BE2C (cell line): ENCODE measurements around the gene SMURF1.

Experiments used
- DNase-seq: peaks from one replicate; pipeline ENCODE4 v3.0.0-alpha.2; 2020
- H3K27me3 ChIP-seq: fragments of 250-450 bp; sonication (Bioruptor Pico); 2 replicates; pipeline ENCODE4 v1.5.1; 2020; ENCODE audit warnings: mild to moderate bottlenecking
- H3K36me3 ChIP-seq: fragments of 250-450 bp; sonication (Bioruptor Pico); 2 replicates; pipeline ENCODE4 v1.5.1; 2020; ENCODE audit warnings: mild to moderate bottlenecking
- H3K4me1 ChIP-seq: fragments of 250-450 bp; sonication (Bioruptor Pico); 2 replicates; pipeline ENCODE4 v1.5.1; 2020
- H3K4me3 ChIP-seq: 2 replicates; pipeline ENCODE4 v1.5.1; 2011; ENCODE audit warnings: low read depth, low read length
- H3K9me3 ChIP-seq: fragments of 250-450 bp; sonication (Bioruptor Pico); 2 replicates; pipeline ENCODE4 v1.5.1; 2020
- CTCF ChIP-seq: IDR thresholded peaks from 2 replicates; pipeline ENCODE4 v1.5.1; 2012; ENCODE audit warnings: mild to moderate bottlenecking, low read depth, low read length

SMURF1 gene

GRCh38 chr7:99013266-99014112, 130.4 kb downstream of the SMURF1 start:
- Histone ChIP-seq H3K4me3 (no peak overlapping the region), H3K4me1 (no peaks in the 10 kb centered on the region), H3K36me3 (peaks cover 67% of the 10 kb centered on the region), H3K27me3 (no peaks in the 10 kb centered on the region), H3K9me3 (no peaks in the 10 kb centered on the region)
- no peak for DNase-seq
- no peak for TF ChIP-seq CTCF

DNA sequence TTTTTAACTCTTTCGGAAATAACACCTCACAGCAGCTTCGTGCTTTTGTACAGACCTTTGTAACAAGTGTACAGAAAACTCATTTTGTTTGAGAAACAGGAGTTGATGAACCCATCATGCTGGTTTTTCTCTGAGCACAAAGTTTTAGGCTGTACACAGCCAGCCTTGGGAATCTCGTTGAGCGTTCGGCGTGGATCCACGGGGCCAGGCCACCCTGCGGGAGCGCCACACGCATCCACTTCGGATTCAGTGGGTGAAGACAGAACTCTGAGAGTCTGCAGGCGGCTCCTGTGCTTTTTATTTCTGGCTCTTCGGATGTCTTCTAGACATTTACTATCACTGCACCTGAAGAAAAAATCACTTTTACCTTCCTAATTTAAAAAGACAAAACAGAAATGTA, 131.2 kb downstream of the SMURF1 start:
- H3K4me1 ChIP-seq: no peaks in the 10 kb centered on the region
- H3K27me3 ChIP-seq: no peaks in the 10 kb centered on the region
- no peaks in the 10 kb centered on the region for H3K9me3 ChIP-seq
- DNase-seq: no peak
- H3K36me3 ChIP-seq: peaks cover 71% of the 10 kb centered on the region
- H3K4me3 ChIP-seq: no peak overlapping the region
- no peak for TF ChIP-seq CTCF

GRCh38 chr7:99011706-99012404, 132.1 kb downstream of the SMURF1 start:
- TF ChIP-seq CTCF: no peak
- no peaks in the 10 kb centered on the region for H3K4me1 ChIP-seq
- peaks cover 69% of the 10 kb centered on the region for H3K36me3 ChIP-seq
- no peaks in the 10 kb centered on the region for H3K9me3 ChIP-seq
- no peak overlapping the region for H3K4me3 ChIP-seq
- H3K27me3 ChIP-seq: no peaks in the 10 kb centered on the region
- no peak for DNase-seq

DNA sequence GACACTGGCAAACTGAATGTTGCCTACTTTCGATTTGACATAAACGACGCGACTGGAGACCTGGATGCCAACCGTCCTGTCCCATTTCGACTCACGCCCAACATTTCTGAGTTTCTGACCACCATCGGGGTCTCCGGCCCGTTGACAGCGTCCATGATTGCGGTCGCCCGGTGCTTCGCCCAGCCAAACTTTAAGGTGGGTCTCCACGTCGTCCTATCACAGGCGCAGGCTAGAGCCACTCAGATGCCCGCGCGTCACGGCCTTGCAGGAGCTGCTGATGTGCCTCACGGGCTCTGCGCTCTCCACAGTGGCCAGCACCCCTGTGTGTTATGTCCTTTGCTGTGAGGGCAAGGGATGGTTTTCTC, 132.6 kb downstream of the SMURF1 start:
- H3K36me3 ChIP-seq: peaks cover 75% of the 10 kb centered on the region

GRCh38 chr7:99010281-99010680, 133.6 kb downstream of the SMURF1 start:
- DNase-seq: no peak
- H3K9me3 ChIP-seq: no peaks in the 10 kb centered on the region
- H3K4me1 ChIP-seq: no peaks in the 10 kb centered on the region
- no peak for TF ChIP-seq CTCF
- H3K4me3 ChIP-seq: no peak overlapping the region
- no peaks in the 10 kb centered on the region for H3K27me3 ChIP-seq
- H3K36me3 ChIP-seq: peaks cover 76% of the 10 kb centered on the region

More for the DNA sequence above, 132.6 kb downstream of the SMURF1 start:
- Histone ChIP-seq H3K4me3 (no peak overlapping the region), H3K27me3 (no peaks in the 10 kb centered on the region), H3K9me3 (no peaks in the 10 kb centered on the region), H3K4me1 (no peaks in the 10 kb centered on the region)
- no peak for DNase-seq
- TF ChIP-seq CTCF: no peak
